ENCODE data around the gene CCDC69.
"Not testable (repeated sequence)": the region's sequence is repeated elsewhere in the genome, so short reads cannot be mapped to it uniquely, and the experiment has no call there.

CCDC69 gene

GRCh38 chr5:151178777-151179488 lies 45.0 kb downstream of the CCDC69 start:
- DNase-seq (ENCODE audit: low read depth), result no peak
- H3K4me3 ChIP-seq (ENCODE audit: low read length), result no peak overlapping the region
- no peak for TF ChIP-seq CTCF (conservative IDR thresholded peaks at IDR 0.05; ENCODE audit: low read depth, low read length)

- H3K4me3 ChIP-seq (ENCODE audit: low read length), result no peak overlapping the region
- no peak for DNase-seq (ENCODE audit: low read depth)
- no peak for TF ChIP-seq CTCF (conservative IDR thresholded peaks at IDR 0.05; ENCODE audit: low read depth, low read length)
Observed at GRCh38 chr5:151178372-151178771, 45.5 kb downstream of the CCDC69 start.

- not testable (repeated sequence) for H3K4me3 ChIP-seq (ENCODE audit: low read length); DNase-seq (ENCODE audit: low read depth)
Observed at GRCh38 chr5:151176268-151176667, 47.6 kb downstream of the CCDC69 start.

- H3K4me3 ChIP-seq (ENCODE audit: low read length), result no peak overlapping the region
- no peak for TF ChIP-seq CTCF (conservative IDR thresholded peaks at IDR 0.05; ENCODE audit: low read depth, low read length)
- no peak for DNase-seq (ENCODE audit: low read depth)
Observed at GRCh38 chr5:151174612-151175101, 49.2 kb downstream of the CCDC69 start.

GRCh38 chr5:151173711-151174611 lies 49.9 kb downstream of the CCDC69 start:
- H3K4me3 ChIP-seq (ENCODE audit: low read length), result no peak overlapping the region
- no peak for TF ChIP-seq CTCF (conservative IDR thresholded peaks at IDR 0.05; ENCODE audit: low read depth, low read length)
- DNase-seq (ENCODE audit: low read depth), result no peak

- no peak for DNase-seq (ENCODE audit: low read depth)
- no peak for TF ChIP-seq CTCF (conservative IDR thresholded peaks at IDR 0.05; ENCODE audit: low read depth, low read length)
- no peak overlapping the region for H3K4me3 ChIP-seq (ENCODE audit: low read length)
Observed at GRCh38 chr5:151171529-151171928, 52.4 kb downstream of the CCDC69 start.

- no peak for TF ChIP-seq CTCF (conservative IDR thresholded peaks at IDR 0.05; ENCODE audit: low read depth, low read length)
- no peak for DNase-seq (ENCODE audit: low read depth)
- H3K4me3 ChIP-seq (ENCODE audit: low read length), result no peak overlapping the region
Observed at GRCh38 chr5:151168602-151169344, 55.1 kb downstream of the CCDC69 start.
